ENCODE results near the gene PTMS.

Gene PTMS

DNA sequence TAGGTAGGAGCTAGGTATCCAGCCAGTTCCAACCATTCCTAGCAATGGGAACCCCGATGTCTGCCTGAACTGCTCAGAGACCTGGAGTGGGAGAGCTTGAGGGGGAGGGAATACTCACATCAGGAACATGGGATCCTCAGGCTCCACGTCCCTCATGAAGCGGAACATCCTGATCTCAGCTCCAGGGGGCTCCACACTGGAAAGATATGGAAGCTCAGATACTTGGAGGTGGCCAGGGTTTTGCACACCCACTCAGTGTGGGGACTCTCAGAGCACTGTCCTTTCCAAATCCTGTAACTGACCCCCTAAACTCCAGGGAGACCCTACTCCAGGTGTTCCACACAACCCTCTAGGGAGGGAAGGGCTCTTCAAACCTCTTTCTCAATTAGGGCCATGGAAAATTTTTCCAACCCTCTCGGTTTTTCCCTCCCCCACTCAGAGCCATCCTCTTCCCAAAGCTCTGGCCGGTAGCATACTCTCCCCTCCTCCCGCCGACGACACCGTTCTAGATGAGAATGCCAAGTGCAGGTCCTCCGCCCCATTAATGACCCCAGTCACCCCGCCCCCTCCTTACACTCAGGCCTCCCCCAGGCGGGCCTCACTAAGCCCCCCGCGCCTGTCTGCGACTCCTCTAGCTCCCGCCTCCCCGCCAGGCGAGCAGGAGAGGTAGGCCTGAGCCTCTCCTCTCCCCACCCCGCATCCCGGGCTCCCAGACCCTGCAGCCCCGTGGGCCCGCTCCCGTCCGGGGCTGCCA, 13.8 kb upstream of the PTMS start:
- DNase-seq (ENCODE audit: low spot score) = no peak

DNA sequence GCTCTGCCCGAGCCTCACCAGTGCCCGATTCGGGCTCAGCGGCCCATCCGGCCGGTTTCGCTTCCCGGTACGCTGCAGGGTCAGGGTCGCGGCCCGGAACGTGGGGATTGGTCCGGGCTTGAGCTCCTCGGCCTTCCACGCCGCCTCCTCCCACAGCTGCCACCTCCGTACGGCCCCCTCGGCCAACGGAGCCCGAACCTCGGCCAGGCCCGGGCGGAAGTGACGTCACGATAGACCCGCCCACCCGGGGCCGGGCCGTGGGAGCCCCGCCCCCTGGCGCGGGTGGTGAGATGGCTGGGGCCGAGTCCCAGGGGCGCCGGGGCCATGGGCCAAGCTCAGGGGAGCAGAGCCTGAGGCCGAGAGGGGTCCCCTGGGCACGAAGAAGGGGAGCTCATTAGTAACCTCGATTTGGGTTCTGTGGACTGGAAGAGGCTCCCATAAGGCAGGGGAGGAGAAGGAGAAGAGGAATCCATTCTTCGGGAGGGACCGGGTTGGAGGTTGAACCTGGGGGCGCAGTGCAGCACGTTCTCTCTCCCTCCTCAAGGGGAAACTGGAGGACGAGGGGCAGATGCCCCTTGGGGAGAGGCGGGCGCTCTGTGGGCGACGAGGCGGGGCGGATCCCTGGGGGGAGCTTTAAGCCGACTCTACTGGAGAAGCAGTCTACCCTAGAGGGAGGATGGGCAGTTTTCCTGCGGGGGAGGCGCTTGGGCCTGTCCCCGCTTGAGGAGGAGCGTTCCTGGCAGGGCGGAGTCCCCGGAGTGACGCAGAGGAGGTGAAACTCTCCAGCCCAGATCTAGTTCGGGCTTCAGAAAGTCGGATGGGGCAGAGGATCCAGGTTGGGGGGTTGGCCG, 13.0 kb upstream of the PTMS start, which contains the start of gene MLF2:
Gene MLF2, minus strand, starts transcription at position 221 of the 851 bp plus-strand sequence. CDS start 807 bp downstream, outside the sequence.
- DNase-seq (ENCODE audit: low spot score) = peak; percentile 99

DNA sequence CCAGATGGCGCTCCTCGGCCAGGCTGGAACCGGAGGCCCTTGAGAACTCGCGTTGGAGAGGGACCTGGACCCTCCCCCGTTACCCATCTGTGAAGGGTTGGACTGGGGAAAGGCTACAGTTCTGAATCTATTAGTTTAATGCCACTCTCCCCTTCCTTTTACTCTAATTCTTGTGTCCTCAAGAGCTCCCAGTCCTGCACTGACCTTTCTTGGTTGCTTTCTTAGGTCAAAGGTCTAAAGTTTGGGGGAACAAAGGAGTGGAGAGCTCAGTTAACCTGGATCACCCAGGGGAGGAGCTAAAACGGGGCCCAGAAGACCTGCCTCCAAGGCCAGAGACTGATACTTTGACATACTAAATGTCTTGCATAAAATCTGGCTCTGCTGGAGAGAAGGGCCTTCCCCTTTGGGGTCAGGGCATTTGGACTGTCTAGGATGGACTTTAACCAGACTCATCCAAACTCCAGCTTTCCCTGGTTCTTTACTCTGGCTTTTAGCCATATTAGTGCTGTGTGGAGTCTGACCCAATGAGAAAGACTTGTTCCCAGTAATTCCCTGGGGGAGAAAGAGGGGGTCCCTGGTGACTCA, 12.3 kb upstream of the PTMS start:
- no peak for DNase-seq (ENCODE audit: low spot score)

DNA sequence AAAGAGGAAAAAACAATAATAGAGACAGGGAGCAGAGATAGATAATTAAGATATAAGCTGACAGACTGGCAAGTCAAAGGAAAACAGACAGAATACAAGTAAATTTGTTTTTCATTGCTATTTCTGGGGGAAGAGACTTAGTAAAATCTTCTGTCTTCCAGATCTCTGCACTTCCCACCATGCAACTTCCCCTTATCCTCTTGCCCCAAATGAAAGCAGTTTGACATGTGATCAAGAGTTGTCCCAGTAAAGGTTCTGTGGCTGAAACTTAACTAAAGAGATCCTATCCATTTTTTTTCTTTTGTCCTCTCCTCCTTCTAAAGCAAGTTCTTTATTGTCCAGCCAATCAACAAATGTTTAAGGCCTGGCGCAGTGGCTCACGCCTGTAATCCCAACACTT, 11.8 kb upstream of the PTMS start:
- no peak for DNase-seq (ENCODE audit: low spot score)

DNA sequence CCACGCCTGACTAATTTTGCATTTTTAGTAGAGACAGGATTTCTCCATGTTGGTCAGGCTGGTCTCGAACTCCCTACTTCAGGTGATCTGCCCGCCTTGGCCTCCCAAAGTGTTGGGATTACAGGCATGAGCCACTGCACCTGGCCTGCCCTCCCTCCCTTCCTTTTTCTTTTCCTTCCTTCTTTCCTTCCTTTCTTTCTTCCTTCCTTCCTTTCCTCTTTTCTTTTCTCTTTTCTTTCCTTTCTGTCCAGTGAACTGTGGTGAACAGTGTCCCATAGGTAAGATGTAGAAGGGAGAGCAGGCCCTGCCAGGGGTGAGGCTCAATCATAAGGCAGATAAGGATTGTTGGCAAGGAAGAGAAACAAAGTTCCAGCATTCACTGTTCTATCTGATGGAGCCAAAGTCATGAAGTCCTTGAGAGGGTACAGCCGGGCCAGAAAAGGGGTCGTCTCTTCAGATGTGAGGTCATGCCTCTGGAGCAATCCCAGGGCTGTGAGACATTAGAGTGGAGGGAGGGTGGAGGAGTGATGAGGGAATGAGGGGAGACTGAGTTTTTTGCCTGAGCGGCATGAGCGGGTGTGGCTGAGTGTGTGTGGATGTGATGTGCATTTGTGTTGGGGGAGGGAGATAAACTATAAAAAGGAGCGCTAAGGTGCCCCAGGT, 9.0 kb upstream of the PTMS start:
- DNase-seq (ENCODE audit: low spot score) = no peak

DNA sequence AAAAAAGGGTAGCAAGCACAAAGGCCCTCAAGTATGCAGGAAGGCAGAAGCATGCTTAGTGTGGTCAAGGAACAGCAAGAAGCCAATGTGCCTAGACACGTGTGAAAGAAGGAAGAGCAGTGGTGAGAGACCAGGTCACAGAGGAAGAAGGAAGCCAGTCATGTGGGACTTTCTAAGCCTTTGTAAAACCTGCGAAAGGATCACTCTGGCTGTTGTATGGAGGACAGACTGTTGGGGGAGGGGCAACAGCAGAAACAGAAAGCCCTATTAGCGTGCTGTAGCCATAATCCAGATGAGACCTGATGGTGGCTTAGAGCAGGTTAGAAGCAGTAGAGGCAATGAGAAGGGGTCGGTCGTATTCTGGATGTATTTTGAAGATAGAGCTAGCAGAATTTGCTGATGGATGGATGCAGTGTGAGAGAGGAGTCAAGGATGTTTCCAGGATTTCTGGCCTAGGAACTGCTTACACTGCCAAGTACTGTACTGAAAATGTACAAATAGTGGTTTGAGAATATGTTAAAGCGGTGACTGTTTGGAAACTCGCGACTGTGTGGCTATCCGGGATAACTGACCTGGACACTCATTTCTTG, 7.6 kb upstream of the PTMS start:
- no peak for DNase-seq (ENCODE audit: low spot score)

DNA sequence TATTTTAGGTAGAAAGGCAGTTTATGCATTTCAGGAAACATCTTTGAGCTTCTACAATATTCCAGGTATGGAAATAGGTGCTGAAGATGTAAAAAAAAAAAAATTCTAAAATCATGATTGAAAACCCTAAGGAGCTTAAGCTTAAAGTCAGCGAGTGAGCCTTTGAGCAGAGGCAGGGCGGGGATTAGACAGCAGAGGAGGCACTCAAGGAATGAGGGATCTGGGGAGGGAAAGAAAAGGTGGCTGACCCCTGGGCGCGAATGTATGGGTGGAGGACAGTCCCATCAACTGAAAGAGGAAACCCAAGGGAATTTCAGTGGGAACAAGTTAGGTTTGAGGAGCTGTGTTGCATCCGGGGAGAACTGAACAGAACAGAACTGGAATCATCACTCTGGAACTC, 6.4 kb upstream of the PTMS start:
- no peak for DNase-seq (ENCODE audit: low spot score)

DNA sequence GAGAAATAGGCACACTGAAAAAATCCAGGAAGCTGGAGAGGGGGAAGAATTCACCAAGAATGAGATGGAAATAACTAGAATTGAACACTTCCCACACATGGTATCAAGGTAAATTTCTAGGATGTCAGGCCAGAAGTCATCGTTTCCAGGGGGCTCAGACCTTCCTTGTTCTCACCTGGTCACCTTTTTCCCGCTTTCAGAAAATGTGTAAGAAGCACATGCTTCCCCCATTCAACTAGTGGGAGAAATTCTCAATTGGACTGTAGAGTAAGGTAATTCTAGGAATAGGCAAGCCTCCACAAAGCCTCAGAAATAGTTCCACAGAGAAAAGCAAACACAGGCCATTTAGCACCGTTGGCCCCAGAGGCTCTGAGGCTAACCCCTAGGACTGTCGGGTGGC, 2.8 kb upstream of the PTMS start:
- no peak for DNase-seq (ENCODE audit: low spot score)

DNA sequence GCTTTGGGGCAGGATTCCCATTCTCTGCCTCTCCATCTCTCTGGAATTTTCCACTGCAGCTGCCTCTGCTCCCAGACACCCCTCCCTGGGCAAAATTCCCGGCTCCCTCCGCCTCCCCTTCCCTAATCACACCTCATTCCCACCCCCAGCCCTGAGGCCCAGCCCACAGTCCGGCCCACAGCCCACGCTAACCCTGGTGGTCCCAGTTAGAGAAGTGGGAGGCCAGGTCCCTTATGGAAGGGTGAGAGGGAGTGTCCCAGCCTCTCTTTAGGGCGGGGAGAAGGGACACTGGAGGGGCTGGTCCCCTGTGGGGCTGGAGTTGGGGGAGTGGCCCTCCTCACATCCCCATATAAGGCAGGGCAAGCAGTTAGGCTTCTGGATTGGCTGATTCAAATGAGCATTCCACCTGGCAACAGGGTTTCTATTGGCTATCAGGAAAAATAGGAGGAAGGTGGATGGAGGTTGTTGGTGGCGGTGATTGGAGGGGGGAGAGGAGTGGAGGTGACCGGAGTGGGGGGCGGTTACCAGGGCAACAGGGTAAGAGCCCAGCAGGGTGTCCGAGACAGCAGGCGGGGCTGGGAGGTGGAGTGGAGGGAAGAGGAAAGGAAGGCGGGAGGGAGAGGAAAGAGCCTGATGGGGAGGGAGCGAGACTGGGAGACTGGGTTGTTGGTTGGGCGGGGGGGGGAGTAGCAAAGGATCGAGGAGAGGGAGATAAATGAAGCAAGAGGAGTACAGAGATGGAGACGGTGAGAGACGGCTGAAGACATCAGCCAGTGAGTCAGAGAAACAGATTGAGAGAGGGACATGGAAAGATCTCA, 1.9 kb upstream of the PTMS start:
- peak; percentile 96 for DNase-seq (ENCODE audit: low spot score)

DNA sequence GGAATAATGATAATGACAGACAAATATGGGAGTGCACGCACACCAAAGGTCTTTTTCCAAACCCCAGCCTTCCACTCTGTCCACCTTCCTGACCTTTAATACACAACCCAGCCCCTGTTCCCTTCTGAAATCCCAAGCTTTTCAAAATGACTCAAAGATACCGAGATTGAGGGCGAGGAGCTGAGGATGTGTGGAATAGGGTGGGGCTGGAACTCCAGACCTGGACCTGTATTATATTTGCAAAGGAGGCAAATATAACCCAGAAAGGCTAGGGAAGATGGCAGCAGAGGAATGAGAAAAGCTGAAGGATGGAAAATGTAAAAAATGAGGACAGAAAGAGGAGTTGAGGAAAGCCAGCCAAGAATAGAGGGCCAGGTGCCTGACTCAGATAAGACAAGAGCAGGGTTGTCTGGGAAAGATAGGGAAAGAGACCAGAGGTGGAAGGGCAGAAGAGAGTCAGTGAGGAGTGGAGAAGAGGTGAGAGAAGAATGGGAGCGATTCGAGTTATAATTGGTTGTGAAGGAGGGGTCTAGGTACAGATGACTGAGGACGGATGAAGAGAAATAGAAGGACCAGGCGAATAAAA, 1.0 kb upstream of the PTMS start:
- DNase-seq (ENCODE audit: low spot score) = no peak

DNA sequence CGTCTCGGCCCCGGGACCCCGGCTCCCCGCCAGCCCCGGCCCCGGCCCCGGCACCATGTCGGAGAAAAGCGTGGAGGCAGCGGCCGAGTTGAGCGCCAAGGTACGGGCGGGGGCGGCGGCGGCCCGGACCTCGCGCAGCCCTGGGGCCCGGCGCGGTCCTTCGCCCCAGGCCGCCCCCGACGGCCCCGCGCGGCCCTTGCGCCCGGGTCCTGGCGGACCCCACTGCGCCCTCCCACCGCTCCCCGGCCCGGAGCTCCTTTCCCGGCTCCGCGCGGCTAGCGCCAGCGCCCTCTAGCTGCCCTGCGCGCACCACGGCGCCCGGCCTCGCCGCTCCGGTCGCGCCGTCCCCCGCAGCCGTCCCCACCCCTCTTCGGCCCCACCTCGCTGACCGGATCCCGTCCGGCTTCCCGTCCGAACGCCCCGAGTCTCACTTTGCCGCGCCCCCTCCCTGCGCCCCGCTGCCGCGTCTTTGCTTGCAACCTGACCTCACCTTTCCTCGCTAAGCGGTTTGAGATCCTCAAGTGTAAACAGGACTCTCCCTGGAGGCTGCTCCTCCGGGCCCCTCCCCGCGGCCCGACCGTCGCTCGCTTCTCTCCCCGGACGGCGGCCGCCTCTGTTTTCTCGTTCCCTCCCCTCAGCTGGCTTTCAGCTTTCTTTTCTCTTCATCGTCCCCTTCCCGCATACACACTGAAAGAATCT, 637 bp downstream of the PTMS start:
- peak; percentile 89 for DNase-seq (ENCODE audit: low spot score)

DNA sequence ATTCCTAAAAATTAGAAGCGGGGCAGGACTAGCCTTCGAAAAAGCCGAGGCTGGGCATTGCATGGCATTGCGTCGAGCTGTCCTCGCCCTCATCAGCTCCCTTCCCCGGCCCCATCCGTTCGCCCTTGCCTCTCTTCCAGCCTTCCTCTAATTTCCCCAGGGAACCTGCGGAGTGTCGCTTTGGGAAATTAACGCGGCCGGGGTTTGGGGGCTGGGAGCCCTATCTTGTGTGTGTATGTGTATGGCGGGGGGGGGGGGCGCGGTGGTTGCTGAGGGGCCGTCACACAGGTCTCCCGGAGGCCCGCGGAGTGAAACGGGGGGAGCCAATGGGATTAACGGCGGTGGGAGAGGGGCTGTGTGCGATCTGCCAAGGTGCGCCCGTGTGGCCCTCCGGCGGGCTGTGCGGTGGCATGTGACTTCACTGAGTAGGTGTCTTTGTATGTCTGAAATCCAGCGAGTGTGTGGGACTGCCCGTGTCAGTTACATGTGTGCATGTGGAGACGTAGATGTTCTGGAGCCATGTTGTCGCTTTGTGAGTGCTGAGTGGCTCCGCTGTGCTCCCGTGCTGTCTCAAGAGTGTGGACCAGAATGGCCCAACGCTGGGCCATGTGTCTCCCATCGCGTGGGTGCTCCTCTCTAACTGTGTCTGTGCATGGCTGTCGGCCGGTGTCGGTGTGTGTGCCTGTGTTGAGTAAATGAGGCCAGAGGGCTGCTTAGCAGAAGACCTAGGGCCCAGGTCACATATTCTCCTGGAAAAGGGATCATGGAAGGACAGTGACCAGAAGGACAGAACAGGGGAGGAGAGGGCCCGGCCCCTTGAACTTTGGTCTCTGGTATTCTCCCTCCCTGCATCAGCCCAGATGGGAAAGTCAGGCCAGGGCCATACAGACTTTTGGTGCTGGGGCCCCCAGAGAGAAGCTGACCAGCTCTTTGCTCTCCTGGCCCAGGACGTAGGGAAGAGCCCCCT, 1.5 kb downstream of the PTMS start:
- DNase-seq (ENCODE audit: low spot score) = no peak

DNA sequence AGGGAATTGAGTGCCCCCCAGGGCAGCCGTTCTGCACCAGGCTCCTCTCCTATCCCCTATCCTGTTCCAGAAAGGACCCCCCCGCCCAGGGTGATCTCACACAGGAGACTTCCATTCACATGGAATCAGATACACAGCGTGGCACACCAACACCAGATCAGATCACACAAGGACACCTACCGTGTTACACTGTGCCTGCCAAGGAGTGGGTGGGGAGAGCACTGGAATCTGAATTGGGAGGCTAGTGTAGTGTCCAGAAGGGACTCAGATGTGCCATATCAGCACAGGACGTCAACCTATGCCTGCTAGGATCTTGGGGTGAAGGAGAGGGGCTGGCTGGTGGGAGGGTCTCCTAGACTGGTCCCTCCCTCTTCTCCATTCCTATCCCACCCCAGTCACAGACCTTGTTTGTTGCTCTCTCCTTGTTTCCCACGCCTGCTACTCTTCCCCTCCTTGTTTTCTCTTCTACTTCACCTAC, 2.3 kb downstream of the PTMS start:
- DNase-seq (ENCODE audit: low spot score) = no peak

DNA sequence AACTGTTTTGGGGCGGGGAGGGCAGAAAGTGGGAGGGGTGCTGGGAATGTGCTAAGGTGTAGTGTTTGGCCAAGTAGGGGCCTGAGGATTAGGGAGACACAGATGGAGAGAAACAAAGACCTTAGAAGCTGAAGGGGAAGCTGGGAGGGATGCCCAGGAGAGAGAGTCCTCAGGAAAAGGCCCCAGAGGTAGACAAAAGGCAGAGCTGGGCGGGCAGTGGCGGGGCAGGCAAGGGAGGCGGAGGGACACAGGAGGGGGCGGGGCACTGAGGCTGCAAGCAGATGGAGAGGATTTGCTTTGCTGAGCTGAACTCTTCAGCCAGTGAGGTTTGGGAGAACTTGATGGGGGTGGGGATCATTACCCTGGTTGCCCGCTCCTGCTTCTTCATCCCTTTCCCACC, 2.8 kb downstream of the PTMS start:
- DNase-seq (ENCODE audit: low spot score) = no peak

DNA sequence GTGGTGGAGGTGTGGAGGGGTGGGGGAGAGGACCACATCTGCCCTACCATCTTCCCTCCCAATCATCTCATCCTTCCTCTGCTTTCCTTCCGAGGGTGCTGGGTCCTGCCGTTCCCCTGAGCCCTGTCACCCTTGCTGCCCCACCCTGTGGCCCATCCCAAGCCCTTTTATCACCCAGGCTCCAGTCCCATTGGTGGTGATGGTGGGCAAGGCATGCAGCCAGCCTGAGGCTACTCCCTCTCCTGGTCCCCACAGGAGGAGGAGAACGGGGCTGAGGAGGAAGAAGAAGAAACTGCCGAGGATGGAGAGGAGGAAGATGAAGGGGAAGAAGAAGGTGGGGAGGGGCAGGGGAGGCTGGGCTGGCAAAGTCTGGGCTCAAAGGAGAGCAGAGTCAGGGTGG, 3.5 kb downstream of the PTMS start:
- DNase-seq (ENCODE audit: low spot score) = no peak

DNA sequence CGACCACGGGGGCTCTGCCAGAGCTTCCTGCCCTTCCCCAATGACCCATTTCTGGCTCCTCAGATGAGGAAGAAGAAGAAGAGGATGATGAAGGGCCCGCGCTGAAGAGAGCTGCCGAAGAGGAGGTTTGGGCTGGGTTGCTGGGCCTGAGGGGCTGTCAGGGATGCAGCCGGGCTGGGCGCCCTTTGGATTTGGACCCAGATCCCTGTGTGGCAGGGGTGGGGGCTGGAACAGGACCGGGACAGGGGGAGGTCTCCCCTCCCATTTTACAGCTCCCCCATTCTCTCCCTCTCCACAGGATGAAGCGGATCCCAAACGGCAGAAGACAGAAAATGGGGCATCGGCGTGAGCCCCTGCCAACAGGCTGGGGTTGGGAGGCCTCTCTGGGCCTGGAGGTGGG, 3.9 kb downstream of the PTMS start:
- no peak for DNase-seq (ENCODE audit: low spot score)

DNA sequence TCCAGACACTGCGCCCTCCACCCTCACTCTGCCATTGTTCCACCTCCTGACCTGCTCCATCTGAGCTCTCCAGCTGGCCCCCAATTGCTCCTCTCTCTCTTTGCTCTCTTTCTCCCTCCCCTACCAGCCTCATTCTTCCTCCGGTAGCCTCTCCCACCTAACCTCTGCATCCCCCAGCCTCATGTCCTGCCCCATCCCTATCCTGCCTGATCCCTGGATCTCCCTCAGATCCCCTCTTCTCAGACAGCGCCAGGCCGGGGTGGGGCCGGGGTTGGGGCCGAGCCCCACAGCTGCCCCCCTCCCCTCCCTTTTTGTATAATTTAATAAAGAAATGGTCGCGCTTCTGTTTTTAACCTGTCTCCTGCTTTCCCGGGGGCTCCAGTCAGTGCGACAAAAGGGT, 4.4 kb downstream of the PTMS start:
- no peak for DNase-seq (ENCODE audit: low spot score)

DNA sequence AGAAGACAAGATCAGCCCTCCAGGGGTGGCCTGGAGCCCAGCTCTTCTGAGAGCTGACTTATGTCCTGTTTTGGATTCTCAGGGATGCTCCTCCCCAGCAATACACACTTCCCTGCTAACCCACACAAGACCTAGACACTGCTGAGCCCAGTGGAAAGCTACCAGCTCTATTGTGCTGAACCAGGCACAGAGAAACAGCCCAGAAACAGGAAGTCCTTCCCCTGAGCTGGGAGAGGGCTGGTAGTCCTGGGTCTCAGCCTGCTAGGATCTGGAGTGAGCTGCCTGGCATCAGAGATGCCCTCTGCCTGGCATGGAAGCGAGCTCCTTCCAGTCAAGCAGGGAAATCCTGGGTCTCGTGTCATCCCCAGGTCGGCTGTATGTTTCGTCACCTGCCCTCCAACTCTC, 4.9 kb downstream of the PTMS start:
- no peak for DNase-seq (ENCODE audit: low spot score)
